OCI-LY3 (cell line): ENCODE data around the gene GNG12.

ENCODE experiments used
- CTCF ChIP-seq: fragments of 200-600, 300-600 bp; sonication (generic); IDR thresholded peaks from 2 replicates; pipeline ENCODE4 v1.5.1; 2014; ENCODE audit warnings: antibody characterized with exemption, low read length, low read depth
- EZH2phosphoT487 ChIP-seq: fragments of 200-600 bp; shearing (Covaris generic); IDR thresholded peaks from 2 replicates; pipeline ENCODE4 v1.6.1; 2018; ENCODE audit warnings: antibody characterized with exemption, mixed run types, low read depth

DNA sequence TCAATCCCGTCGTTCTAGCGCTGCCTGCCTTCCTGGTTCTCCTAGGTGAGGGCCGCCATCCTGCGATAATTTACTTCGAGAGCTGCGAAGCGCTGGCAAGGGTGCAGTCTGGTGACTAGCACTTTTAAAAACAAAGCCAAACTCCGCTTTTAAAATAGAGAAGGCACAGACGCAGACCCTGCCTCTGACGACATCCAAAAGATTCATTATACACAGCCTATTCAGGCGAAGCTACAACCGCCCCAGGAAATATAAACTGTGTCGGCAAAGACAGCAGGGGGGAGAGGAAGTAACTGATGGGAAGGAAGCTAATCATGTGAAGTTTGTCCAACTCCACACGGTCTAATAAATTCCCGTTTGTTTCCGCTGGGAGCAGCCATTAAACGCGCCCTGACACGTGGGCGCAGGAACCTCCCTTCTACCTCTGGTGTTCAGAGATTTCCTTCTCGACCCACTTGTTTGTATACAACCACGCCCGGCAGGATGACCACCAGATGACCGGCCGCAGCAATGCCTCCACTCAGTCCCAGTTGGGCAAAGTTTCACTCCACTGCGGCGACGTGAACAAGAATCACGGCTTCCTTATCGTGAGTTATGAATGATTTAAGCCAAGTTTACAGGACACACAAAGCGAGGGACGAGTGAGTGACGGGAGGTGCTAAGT is 1.3 kb downstream of the GNG12 start:
- TF ChIP-seq CTCF (no peak), EZH2phosphoT487 (no peak)
